GM23338 (cell line): ENCODE data around the gene P3R3URF. TPM values are rescaled to one million over a fixed set of nuclear protein-coding genes. Genes with fewer than 3 reads are reported as not detected.
A peak's percentile ranks its signal among the peaks of the same experiment; 100 is the strongest.

Experiments used
- ATAC-seq: fragments of 200-7000 bp; cut with Tn5 transposase; 3 replicates; pipeline ENCODE4 v1.9.1; 2020
- DNase-seq: peaks from one replicate; pipeline ENCODE4 v3.0.0-alpha.2; 2015; ENCODE audit warnings: low spot score
- H2AFZ ChIP-seq: fragments of 200-600 bp; sonication (generic); 2 replicates; pipeline ENCODE4 v1.8.0; 2016; ENCODE audit warnings: antibody characterized with exemption, mild to moderate bottlenecking, moderate library complexity
- H3F3A ChIP-seq: fragments of 200-600 bp; sonication (generic); replicated peaks from 2 replicates; pipeline ENCODE4 v1.8.0; 2017; ENCODE audit warnings: antibody characterized with exemption, mixed run types, low read depth
- H3K27ac ChIP-seq: fragments of 200-600 bp; sonication (generic); 2 replicates; pipeline ENCODE4 v1.6.1; 2016; ENCODE audit warnings: low read depth
- H3K27me3 ChIP-seq: fragments of 200-600 bp; sonication (generic); 2 replicates; pipeline ENCODE4 v1.8.0; 2016; ENCODE audit warnings: mild to moderate bottlenecking, mixed run types, moderate library complexity; ENCODE audit not compliant: insufficient read depth
- H3K36me3 ChIP-seq: fragments of 200-600 bp; sonication (generic); 2 replicates; pipeline ENCODE4 v1.8.0; 2016; ENCODE audit warnings: mild to moderate bottlenecking; ENCODE audit not compliant: insufficient read depth
- H3K4me1 ChIP-seq: fragments of 200-600 bp; sonication (generic); 2 replicates; pipeline ENCODE4 v1.8.0; 2016; ENCODE audit warnings: mild to moderate bottlenecking, moderate library complexity; ENCODE audit not compliant: insufficient read depth
- H3K4me2 ChIP-seq: fragments of 200-600 bp; sonication (generic); 2 replicates; pipeline ENCODE4 v1.7.1; 2017; ENCODE audit warnings: mixed run types
- H3K4me3 ChIP-seq: fragments of 200-600 bp; sonication (generic); 2 replicates; pipeline ENCODE4 v1.6.1; 2016; ENCODE audit warnings: mixed run types
- H3K79me2 ChIP-seq: fragments of 200-600 bp; sonication (generic); replicated peaks from 2 replicates; pipeline ENCODE4 v1.8.0; 2017; ENCODE audit warnings: mild to moderate bottlenecking; ENCODE audit not compliant: insufficient read depth
- H3K9me2 ChIP-seq: fragments of 200-600 bp; sonication (generic); 2 replicates; pipeline ENCODE4 v1.8.0; 2017; ENCODE audit not compliant: insufficient read depth
- H4K20me1 ChIP-seq: fragments of 200-600 bp; sonication (generic); replicated peaks from 2 replicates; pipeline ENCODE4 v1.8.0; 2017; ENCODE audit warnings: mild to moderate bottlenecking; ENCODE audit not compliant: insufficient read depth
- H3K27ac Mint-ChIP-seq: 2 replicates; pipeline ENCODE4 v1.8.0; 2020; ENCODE audit warnings: inconsistent platforms, mild to moderate bottlenecking, moderate library complexity, mixed read lengths
- H3K27me3 Mint-ChIP-seq: 3 replicates; pipeline ENCODE4 v1.8.0; 2022; ENCODE audit warnings: low read depth, mild to moderate bottlenecking, moderate library complexity, mixed read lengths, inconsistent platforms; ENCODE audit not compliant: insufficient read depth, poor library complexity
- H3K36me3 Mint-ChIP-seq: 3 replicates; pipeline ENCODE4 v1.8.0; 2021; ENCODE audit warnings: low read depth, mild to moderate bottlenecking, inconsistent platforms, moderate library complexity, mixed read lengths
- H3K4me1 Mint-ChIP-seq: 3 replicates; pipeline ENCODE4 v1.8.0; 2020; ENCODE audit warnings: mild to moderate bottlenecking, inconsistent platforms, mixed read lengths
- H3K4me3 Mint-ChIP-seq: 3 replicates; pipeline ENCODE4 v1.8.0; 2021; ENCODE audit warnings: moderate library complexity, mild to moderate bottlenecking, inconsistent platforms, mixed read lengths
- H3K9me3 Mint-ChIP-seq: 3 replicates; pipeline ENCODE4 v1.8.0; 2020; ENCODE audit warnings: moderate library complexity, mild to moderate bottlenecking, inconsistent platforms, mixed read lengths
- ETS1 ChIP-seq: IDR thresholded peaks from 2 replicates; pipeline ENCODE4 v1.6.1; 2016; ENCODE audit warnings: antibody characterized with exemption
- EZH2 ChIP-seq: fragments of 200-600 bp; sonication (generic); IDR thresholded peaks from one replicate; pipeline ENCODE4 v1.8.0; 2017; ENCODE audit warnings: antibody characterized with exemption, mild to moderate bottlenecking, low read depth; ENCODE audit not compliant: unreplicated experiment
- EZH2phosphoT487 ChIP-seq: fragments of 200-600 bp; sonication (generic); IDR thresholded peaks from one replicate; pipeline ENCODE4 v1.8.1; 2018; ENCODE audit warnings: antibody characterized with exemption; ENCODE audit not compliant: unreplicated experiment
- JUNB ChIP-seq: IDR thresholded peaks from one replicate; pipeline ENCODE4 v1.6.1; 2016; ENCODE audit warnings: antibody characterized with exemption; ENCODE audit not compliant: unreplicated experiment
- ZNF114 ChIP-seq: fragments of 250-450 bp; sonication (Bioruptor Pico); IDR thresholded peaks from 2 replicates; pipeline ENCODE4 v1.5.0; 2020; ENCODE audit warnings: mild to moderate bottlenecking, moderate library complexity
- ZNF331 ChIP-seq: fragments of 250-450 bp; sonication (Bioruptor Pico); IDR thresholded peaks from 2 replicates; pipeline ENCODE4 v1.5.0; 2020; ENCODE audit warnings: low read depth, mild to moderate bottlenecking, moderate library complexity
- polyA plus RNA-seq: library from polyadenylated mRNA; unstranded; fragments of >200 nt; fragmentation: Nextera tagmentation; extraction: Ambion mirVana; gene quantifications from 2 replicates; pipeline ENCODE4 v1.2.1, GENCODE V29; 2016
- total RNA-seq: library from RNA; depleted of rRNA; stranded (reverse); fragments of >200 nt; shearing (Covaris generic); gene quantifications from 2 replicates; pipeline ENCODE4 v1.2.3, GENCODE V29; 2014
- TF ChIP-seq, protein P1 (sequence below), 2 experiments: fragments of 200-600 bp in 1 of 2; sonication (generic) in 1 of 2; conservative IDR thresholded peaks; 2 replicates each; pipeline versions ENCODE4 v1.5.1 to v1.6.1; 2016 to 2017; ENCODE audit warnings: antibody characterized with exemption in 2 of 2, low read depth in 2 of 2, mild to moderate bottlenecking in 2 of 2, moderate library complexity in 1 of 2
- TF ChIP-seq, protein P2 (sequence below): IDR thresholded peaks from one replicate; pipeline ENCODE4 v1.6.1; 2018; ENCODE audit warnings: antibody characterized with exemption; ENCODE audit not compliant: unreplicated experiment

Gene P3R3URF
- total and polyA plus RNA-seq, 2 experiments from 2014 or later = not detected

GRCh38 chr1:46169811-46170454, 6.4 kb downstream of the P3R3URF start:
- Histone ChIP-seq H3K4me3 (no peak overlapping the region), H3K36me3 (no peaks in the 10 kb centered on the region), H3K9me2 (no peaks in the 10 kb centered on the region), H4K20me1 (no peaks in the 10 kb centered on the region), H2AFZ (0 out of 2 replicates have a peak overlapping the region, but pooled peaks have one; percentile 28), H3F3A (0 out of 2 replicates have a peak, but pooled peaks cover 3% of the 10 kb centered on the region), H3K79me2 (no peaks in the 10 kb centered on the region), H3K4me1 (peaks cover 30% of the 10 kb centered on the region), H3K27me3 (peaks cover 18% of the 10 kb centered on the region), H3K4me2 (no peak overlapping the region), H3K27ac (no peak overlapping the region)
- Mint-ChIP-seq H3K36me3 (no peaks in the 10 kb centered on the region), H3K9me3 (no peaks in the 10 kb centered on the region), H3K27ac (no peak overlapping the region), H3K27me3 (peaks cover 32% of the 10 kb centered on the region), H3K4me1 (peaks cover 32% of the 10 kb centered on the region), H3K4me3 (no peak overlapping the region)
- TF ChIP-seq ZNF114 (CRISPR knock-in tag) (no peak), ZNF331 (CRISPR knock-in tag) (no peak), EZH2phosphoT487 (no peak), JUNB (no peak), EZH2 (no peak)
- ATAC-seq (no peak), DNase-seq (no peak)

GRCh38 chr1:46168477-46168876, 7.8 kb downstream of the P3R3URF start:
- Histone ChIP-seq H2AFZ (no peak overlapping the region), H4K20me1 (no peaks in the 10 kb centered on the region), H3K9me2 (no peaks in the 10 kb centered on the region), H3K27ac (no peak overlapping the region), H3K4me3 (no peak overlapping the region), H3K4me2 (no peak overlapping the region), H3K36me3 (no peaks in the 10 kb centered on the region), H3K79me2 (no peaks in the 10 kb centered on the region), H3K27me3 (peaks cover 18% of the 10 kb centered on the region), H3F3A (0 out of 2 replicates have a peak, but pooled peaks cover 3% of the 10 kb centered on the region), H3K4me1 (peaks cover 19% of the 10 kb centered on the region)
- ATAC-seq (no peak), DNase-seq (no peak)
- TF ChIP-seq, protein P1, sequence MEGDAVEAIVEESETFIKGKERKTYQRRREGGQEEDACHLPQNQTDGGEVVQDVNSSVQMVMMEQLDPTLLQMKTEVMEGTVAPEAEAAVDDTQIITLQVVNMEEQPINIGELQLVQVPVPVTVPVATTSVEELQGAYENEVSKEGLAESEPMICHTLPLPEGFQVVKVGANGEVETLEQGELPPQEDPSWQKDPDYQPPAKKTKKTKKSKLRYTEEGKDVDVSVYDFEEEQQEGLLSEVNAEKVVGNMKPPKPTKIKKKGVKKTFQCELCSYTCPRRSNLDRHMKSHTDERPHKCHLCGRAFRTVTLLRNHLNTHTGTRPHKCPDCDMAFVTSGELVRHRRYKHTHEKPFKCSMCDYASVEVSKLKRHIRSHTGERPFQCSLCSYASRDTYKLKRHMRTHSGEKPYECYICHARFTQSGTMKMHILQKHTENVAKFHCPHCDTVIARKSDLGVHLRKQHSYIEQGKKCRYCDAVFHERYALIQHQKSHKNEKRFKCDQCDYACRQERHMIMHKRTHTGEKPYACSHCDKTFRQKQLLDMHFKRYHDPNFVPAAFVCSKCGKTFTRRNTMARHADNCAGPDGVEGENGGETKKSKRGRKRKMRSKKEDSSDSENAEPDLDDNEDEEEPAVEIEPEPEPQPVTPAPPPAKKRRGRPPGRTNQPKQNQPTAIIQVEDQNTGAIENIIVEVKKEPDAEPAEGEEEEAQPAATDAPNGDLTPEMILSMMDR (conservative IDR thresholded peaks at IDR 0.05; ENCODE audit: low read depth in 2 of 2) = no peak
- TF ChIP-seq EZH2phosphoT487 (no peak), ZNF331 (CRISPR knock-in tag) (no peak), ZNF114 (CRISPR knock-in tag) (no peak), ETS1 (no peak)
- TF ChIP-seq, protein P2, sequence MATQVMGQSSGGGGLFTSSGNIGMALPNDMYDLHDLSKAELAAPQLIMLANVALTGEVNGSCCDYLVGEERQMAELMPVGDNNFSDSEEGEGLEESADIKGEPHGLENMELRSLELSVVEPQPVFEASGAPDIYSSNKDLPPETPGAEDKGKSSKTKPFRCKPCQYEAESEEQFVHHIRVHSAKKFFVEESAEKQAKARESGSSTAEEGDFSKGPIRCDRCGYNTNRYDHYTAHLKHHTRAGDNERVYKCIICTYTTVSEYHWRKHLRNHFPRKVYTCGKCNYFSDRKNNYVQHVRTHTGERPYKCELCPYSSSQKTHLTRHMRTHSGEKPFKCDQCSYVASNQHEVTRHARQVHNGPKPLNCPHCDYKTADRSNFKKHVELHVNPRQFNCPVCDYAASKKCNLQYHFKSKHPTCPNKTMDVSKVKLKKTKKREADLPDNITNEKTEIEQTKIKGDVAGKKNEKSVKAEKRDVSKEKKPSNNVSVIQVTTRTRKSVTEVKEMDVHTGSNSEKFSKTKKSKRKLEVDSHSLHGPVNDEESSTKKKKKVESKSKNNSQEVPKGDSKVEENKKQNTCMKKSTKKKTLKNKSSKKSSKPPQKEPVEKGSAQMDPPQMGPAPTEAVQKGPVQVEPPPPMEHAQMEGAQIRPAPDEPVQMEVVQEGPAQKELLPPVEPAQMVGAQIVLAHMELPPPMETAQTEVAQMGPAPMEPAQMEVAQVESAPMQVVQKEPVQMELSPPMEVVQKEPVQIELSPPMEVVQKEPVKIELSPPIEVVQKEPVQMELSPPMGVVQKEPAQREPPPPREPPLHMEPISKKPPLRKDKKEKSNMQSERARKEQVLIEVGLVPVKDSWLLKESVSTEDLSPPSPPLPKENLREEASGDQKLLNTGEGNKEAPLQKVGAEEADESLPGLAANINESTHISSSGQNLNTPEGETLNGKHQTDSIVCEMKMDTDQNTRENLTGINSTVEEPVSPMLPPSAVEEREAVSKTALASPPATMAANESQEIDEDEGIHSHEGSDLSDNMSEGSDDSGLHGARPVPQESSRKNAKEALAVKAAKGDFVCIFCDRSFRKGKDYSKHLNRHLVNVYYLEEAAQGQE = no peak
- peaks cover 32% of the 10 kb centered on the region for H3K4me1 Mint-ChIP-seq
- H3K27ac Mint-ChIP-seq = no peak overlapping the region
- H3K27me3 Mint-ChIP-seq = peaks cover 32% of the 10 kb centered on the region
- no peaks in the 10 kb centered on the region for H3K9me3 Mint-ChIP-seq
- H3K4me3 Mint-ChIP-seq = no peak overlapping the region
- H3K36me3 Mint-ChIP-seq = no peaks in the 10 kb centered on the region
